Loucy (cell line): ENCODE measurements around the gene CFAP65.

ENCODE experiments used
- EZH2phosphoT487 ChIP-seq: fragments of 200-600 bp; IDR thresholded peaks from 2 replicates; pipeline ENCODE4 v1.6.1; 2018; ENCODE audit warnings: antibody characterized with exemption, mild to moderate bottlenecking, moderate library complexity, borderline replicate concordance
- TF ChIP-seq, protein P1 (sequence below): fragments of 200-600 bp; sonication (generic); conservative IDR thresholded peaks from 2 replicates; pipeline ENCODE4 v1.5.1; 2014; ENCODE audit warnings: mild to moderate bottlenecking, antibody characterized with exemption, low read length

DNA sequence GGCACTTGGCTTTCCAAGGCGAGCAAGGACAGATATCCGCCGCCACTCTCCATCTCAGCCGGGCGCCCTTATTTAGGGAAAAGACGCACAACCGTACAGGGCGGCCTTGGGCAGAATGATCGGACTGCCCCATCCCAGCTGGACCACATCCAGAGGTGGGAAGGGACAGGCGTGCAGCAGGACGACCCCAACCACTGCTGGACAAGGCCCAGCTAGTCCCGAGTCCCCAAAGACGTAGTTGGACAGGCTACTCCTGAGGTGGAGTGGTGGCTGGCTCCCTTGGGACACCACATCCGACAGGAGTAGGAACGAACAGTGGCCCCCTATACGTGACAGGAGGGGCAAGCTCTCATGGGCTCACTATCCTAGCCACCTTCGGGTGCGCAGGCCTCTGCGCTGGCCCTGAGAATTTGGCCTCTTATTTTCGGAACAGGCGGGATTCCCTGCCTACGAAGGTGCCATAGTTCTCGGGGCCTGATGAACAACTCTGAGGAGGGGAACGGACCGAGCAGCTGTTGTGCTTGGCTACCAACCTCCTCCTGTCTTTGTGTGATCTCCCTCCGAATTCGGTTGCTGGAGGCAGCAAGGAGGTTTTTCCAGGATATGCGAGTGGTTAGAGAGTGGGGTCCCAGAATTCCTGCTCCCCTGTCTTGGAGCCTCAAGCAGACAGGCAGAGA, 58.6 kb downstream of the CFAP65 start:
- TF ChIP-seq, protein P1, sequence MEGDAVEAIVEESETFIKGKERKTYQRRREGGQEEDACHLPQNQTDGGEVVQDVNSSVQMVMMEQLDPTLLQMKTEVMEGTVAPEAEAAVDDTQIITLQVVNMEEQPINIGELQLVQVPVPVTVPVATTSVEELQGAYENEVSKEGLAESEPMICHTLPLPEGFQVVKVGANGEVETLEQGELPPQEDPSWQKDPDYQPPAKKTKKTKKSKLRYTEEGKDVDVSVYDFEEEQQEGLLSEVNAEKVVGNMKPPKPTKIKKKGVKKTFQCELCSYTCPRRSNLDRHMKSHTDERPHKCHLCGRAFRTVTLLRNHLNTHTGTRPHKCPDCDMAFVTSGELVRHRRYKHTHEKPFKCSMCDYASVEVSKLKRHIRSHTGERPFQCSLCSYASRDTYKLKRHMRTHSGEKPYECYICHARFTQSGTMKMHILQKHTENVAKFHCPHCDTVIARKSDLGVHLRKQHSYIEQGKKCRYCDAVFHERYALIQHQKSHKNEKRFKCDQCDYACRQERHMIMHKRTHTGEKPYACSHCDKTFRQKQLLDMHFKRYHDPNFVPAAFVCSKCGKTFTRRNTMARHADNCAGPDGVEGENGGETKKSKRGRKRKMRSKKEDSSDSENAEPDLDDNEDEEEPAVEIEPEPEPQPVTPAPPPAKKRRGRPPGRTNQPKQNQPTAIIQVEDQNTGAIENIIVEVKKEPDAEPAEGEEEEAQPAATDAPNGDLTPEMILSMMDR, result no peak
- TF ChIP-seq EZH2phosphoT487, result no peak
